ENCODE data around the gene PNMA8B.
A peak's percentile ranks its signal among the peaks of the same experiment; 100 is the strongest.

The PNMA8B gene

GRCh38 chr19:46487802-46488445 lies 7.7 kb downstream of the PNMA8B start:
- no peak overlapping the region for H3K4me3 ChIP-seq (ENCODE audit: low read depth, low read length)

- no peak overlapping the region for H3K4me3 ChIP-seq (ENCODE audit: low read depth, low read length)
Measured at GRCh38 chr19:46487178-46487801, 8.4 kb downstream of the PNMA8B start.

DNA sequence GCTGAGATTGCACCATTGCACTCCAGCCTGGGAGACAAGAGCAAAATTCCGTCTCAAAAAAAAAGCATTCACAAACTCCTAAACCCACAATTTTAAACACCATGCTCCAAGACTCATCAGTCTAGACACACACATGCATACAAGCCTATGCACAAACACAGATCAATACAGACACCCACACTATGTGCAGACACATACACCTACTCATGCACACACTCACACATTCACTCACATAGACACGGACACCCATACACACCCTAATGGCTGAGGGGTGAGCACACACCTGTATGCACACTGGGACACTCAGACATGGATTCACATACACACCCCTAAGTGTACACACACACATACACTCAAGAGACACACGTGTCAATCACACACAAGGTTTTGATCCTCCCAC lies 9.3 kb downstream of the PNMA8B start:
- no peak overlapping the region for H3K4me3 ChIP-seq (ENCODE audit: low read depth, low read length)

DNA sequence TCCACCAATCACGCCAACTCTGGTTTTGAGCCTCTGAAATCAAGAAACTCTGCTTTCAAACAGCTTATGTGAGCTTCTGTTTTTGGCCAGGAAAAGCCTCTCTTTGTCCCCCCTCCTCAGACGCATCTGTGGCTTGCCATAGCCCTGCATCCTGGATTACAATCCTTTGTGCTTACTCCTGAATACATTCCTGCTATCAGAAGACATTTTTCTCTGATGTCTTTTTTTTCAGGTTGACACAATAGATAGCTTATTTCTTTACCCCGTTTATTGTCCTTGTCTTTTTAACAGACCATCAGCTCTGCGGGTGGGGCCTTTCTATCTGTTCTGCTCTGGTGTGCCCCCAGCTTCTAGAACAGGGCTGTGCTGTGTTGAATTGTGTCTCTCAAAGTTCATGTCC lies 11.0 kb downstream of the PNMA8B start:
- H3K4me3 ChIP-seq (ENCODE audit: low read depth, low read length) = no peak overlapping the region

GRCh38 chr19:46482631-46483030 lies 13.0 kb downstream of the PNMA8B start:
- H3K4me3 ChIP-seq (ENCODE audit: low read depth, low read length) = no peak overlapping the region

GRCh38 chr19:46481947-46482346 lies 13.7 kb downstream of the PNMA8B start:
- H3K4me3 ChIP-seq (ENCODE audit: low read depth, low read length) = no peak overlapping the region

- no peak overlapping the region for H3K4me3 ChIP-seq (ENCODE audit: low read depth, low read length)
Measured at GRCh38 chr19:46481223-46481848, 14.3 kb downstream of the PNMA8B start.

- H3K4me3 ChIP-seq (ENCODE audit: low read depth, low read length) = no peak overlapping the region
Measured at GRCh38 chr19:46480415-46480814, 15.3 kb downstream of the PNMA8B start.

DNA sequence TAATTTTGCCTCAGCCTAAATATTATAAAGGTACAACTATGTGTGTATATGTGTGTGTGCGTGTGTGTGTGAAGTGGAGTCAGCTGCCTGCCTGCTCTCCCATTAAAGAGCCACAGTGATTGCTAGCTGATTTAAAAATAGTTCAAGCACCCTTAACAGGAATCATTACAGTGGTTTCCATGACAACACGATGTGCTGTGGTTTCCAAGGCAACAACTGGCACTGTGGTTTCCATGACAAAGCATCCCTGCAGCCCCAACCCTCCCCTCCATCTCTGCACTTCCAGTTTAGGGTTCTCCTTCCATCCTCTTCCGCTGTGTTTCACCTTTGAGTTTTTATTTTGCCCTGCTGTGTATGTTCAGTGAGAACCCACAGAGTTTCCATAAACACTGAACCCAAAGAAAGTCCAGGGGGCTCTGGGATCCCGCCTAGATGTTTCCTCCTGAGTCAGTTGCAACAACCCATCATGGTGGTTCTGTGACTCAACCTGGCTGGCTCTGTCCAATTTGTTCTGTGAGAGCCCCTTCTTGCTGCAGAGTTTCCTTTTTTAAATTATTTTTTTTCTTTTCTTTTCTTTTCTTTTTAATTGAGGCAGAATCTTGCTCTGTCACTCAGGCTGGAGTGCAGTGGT lies 17.2 kb downstream of the PNMA8B start:
- no peak overlapping the region for H3K4me3 ChIP-seq (ENCODE audit: low read depth, low read length)

DNA sequence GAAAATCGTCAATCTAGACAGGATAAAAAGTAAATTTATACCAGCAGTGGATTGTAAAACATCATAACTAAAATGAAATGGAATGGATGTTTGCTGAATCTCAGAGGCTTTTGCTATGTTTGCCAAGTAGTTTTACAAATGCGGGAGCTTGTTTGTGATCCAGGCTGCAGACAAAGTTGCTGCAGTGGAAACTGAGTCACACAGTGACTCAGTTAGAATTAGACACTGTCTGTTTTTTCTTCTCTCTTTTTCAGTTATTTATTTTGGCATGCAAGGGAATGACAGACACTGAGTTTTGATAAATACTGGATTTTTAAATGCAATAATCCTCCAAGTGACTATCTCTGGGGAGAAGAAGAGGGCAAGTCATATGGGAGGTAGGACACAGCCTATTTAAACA lies 19.7 kb downstream of the PNMA8B start:
- no peak overlapping the region for H3K4me3 ChIP-seq (ENCODE audit: low read depth, low read length)

GRCh38 chr19:46474211-46474610 lies 21.5 kb downstream of the PNMA8B start:
- H3K4me3 ChIP-seq (ENCODE audit: low read depth, low read length) = no peak overlapping the region

DNA sequence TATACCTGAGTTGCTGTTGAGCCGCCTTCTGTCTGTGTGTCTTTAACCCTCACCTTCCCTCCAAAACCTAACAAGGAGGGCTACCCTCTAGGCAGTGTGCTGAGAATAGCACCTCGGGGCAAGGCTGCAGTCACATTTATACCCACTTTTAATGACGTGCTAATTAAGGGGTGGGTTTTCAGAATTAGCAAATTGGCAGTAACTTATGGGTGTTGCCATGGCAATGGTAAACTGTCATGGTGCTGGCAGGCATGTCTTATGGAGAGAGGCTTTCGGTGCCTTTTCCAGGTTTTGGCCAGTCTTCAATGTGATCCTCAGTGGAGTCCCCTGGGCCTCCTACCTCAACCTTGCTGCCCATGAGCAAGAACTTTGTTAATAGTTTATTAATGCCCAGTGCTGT lies 23.1 kb downstream of the PNMA8B start:
- H3K4me3 ChIP-seq (ENCODE audit: low read depth, low read length) = no peak overlapping the region

DNA sequence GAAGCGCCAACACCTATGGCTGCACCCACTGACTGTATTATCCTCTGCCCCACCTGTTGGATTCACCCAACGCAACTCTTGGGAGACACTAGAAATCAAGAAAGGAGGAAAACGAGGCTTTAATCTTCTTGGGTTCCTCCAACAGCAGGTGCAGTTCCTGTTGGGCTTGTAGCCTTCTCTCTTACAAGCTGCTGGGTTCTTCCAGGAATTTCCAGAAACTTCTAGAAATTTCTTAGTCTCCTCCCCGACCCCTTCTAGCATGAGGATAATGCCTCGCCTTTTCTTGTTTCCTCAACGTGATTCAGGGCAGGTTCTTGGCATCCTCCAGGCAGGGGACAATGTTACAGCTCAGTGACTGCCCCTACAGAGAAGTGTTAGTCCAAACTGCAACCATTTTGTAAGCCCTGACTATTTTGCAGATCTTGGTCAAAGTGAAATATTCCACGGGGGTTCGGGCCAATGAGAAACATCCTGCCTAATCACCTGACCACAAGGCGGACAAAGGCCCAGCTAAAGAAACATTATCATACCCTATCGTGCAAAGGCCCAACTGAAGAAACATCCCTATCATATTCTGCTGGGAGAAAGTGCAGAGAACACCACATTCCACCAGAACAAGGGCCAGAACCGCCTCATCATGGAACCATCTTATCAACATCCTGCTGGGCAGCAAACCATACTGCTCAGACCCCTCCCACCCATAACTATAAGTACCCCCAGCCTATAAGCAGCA lies 23.7 kb downstream of the PNMA8B start:
- peak overlapping the region; percentile 74 for H3K4me3 ChIP-seq (ENCODE audit: low read depth, low read length)

DNA sequence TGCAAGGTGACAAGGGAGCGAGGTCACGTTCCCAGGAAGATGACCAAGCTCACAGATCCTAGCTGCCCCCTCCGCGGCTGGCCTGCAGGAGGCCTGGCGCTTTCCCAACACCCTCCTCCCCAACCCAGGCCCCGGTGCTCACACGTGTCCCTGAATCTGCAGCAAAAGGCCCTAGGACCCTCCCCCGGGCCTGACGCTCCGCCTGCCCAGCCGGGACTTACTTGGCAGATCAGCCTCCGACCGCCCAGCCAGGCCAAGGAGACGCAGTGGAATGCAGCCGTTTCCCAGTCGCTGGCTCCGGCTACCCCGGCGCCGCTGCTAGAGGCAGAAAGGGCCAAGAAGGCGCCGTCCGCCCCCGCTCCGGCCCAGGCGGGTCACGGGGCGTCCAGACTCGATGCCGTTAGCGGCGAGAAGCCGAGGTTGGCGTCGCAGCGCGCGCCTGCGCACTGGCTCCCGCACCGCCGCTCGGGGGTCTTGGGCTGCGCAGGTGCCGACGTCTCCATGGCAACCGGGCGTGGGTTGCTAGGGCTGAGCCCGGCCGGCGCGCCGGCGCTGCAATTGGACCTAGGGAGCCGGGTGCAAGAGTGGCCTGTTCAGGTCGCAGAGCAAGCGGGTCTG lies 24.4 kb downstream of the PNMA8B start, which contains the start of gene PNMA8A:
PNMA8A (minus strand) TSS at position 448 of the 618 bp plus-strand sequence. CDS start 528 bp downstream, outside the sequence.
- peak within 1 kb of the TSS; percentile 74 for H3K4me3 ChIP-seq (ENCODE audit: low read depth, low read length)

- peak overlapping the region; percentile 74 for H3K4me3 ChIP-seq (ENCODE audit: low read depth, low read length)
Measured at GRCh38 chr19:46470376-46470775, 25.3 kb downstream of the PNMA8B start.

- H3K4me3 ChIP-seq (ENCODE audit: low read depth, low read length) = no peak overlapping the region
Measured at GRCh38 chr19:46469541-46470185, 26.0 kb downstream of the PNMA8B start.

DNA sequence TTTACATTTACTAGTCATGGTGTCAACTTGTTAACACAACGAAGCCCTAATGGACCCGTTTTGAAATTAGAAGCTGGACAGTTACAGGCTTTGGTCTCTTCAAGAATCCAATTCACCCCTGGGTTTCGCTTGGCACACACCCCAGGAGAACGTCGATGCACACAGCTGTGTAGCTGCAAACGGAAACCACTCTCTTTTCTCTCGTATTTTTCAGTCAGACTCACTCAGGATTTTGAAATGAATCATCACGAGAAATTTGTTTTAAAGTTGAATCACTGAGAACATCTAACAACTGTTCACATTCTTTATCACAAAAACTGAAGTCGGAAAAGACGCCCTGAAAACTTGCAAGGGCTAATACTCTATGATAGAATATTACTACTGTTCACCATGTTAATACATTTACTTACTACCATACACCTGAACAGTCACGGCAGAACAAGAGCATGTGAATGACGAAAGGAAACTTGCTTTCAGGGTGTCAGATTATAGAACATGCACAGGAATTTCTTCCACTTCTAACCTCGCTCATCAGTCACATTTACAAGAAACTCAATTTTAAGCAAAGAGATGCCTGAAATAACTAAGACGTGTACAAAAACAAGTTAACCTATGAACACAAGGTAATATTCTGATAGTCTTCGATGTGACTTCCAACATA lies 29.0 kb downstream of the PNMA8B start:
- no peak overlapping the region for H3K4me3 ChIP-seq (ENCODE audit: low read depth, low read length)

DNA sequence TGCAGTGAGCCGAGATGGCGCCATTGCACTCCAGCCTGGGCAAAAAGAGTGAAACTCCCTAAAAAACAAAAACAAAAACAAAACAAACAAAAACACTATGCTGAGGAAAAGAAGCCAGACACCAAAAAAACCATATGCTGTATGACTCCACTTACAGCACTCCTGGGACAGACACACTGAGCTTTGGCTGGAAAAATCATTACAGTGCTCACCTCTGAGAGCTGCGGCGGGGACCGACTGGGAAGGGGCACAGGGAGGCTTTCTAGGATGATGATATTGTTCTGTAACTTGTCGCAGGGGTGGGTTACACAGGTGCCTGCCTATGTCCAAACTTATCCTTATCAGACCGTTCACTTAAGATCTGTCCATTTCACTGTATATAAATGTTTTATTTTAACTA lies 32.2 kb downstream of the PNMA8B start:
- H3K4me3 ChIP-seq (ENCODE audit: low read depth, low read length) = no peak overlapping the region

DNA sequence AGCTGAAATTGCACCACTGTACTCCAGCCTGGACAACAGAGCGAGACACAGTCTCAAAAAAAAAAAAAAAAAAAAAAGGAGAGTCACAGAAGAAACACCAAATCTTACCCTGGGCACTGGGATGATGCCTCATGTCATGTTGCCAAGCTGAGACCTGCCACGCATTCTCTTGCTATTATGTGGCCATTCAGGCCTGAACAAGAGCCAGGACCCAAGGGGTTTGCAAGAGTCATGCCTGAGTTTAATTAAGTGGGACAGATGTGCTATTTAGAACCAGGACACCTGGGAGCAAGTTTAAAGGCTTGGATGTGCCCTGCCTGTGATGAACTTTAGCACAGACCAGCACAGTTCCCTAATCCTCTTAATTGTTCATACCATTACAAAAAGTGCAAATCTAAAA lies 34.1 kb downstream of the PNMA8B start:
- H3K4me3 ChIP-seq (ENCODE audit: low read depth, low read length) = no peak overlapping the region

- no peak overlapping the region for H3K4me3 ChIP-seq (ENCODE audit: low read depth, low read length)
Measured at GRCh38 chr19:46460981-46461380, 34.7 kb downstream of the PNMA8B start.

All from iPS-11a (cell line).